Activated naive CD4-positive, alpha-beta T cell treated with anti-CD3 and anti-CD28 coated beads, Interleukin-2, amount 50 U/mL, for 16 hours (primary cell): ENCODE data around the gene APBA3.

Source experiments
- DNase-seq: peaks from one replicate; pipeline ENCODE4 v3.0.0-alpha.2; 2020

Gene APBA3

DNA sequence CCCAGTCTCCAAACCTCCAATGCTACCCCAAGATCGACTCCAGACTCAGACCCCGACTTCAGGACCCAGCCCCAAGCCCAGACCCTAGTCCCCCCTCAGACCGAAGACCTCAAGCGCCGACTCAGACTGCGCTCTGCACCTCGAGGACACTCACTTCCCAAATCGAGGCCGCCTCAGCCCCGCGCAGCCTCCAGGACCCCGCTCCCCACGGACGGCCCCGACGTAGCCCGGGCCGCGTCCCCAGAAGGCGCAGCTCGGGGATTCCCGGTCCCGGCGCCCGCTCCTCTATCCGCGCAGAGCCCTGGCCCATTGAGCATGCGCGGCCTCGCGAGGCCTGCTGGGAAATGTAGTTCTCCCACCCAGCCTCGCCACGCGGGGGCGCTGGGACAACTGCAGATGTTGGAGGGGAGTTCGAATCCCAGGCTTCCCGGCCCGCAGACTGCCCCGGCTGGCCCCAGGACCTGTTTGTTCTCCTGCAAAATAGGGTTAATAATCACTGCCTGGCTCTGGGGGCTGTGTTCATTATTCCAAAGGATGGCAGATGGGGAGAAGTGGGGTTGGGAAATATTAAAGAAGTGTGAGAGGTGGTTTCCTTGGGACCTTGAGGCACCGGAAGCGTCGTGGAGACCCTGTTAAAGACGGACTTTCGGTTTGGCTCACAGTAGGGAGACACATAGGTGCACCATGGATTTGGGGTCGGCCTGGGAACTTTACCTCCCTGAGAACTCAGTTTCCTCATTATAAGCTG, at the start of gene APBA3:
APBA3 (minus strand) TSS at position 311 of the 748 bp plus-strand sequence. CDS start 1,428 bp downstream, outside the sequence.
- DNase-seq = peak; percentile 95

DNA sequence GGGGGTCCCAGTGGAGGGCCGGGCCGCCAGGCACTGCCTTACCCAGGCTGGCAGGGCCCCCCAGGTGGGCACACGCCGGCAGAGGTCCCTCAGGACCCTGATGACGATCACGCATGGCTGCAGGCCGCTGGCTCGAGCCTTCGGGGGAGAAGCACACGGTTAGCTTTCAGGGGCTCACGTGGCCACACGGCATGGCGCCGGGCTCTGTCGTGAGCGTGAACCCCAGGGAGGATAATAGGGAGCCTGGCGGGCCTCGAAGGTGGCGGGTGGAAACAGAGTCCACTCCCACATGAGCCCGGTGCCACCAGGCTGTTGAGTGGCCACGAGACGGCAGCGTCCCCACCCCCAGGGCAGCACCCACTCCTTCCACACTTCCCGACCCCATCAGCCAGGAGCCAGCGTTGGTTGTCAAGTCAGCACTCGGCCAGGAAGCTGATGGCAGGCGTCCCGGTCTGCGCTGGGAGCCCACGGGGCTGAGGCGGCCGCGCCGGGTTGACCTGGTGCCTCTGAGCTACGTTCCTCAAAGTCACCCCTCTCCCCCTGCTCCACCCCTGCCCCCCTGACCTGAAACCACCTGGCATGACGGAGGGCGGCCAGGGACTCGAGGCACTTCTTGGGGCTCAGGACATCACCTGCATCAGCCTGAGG, 49.3 kb upstream of the APBA3 start:
- no peak for DNase-seq

DNA sequence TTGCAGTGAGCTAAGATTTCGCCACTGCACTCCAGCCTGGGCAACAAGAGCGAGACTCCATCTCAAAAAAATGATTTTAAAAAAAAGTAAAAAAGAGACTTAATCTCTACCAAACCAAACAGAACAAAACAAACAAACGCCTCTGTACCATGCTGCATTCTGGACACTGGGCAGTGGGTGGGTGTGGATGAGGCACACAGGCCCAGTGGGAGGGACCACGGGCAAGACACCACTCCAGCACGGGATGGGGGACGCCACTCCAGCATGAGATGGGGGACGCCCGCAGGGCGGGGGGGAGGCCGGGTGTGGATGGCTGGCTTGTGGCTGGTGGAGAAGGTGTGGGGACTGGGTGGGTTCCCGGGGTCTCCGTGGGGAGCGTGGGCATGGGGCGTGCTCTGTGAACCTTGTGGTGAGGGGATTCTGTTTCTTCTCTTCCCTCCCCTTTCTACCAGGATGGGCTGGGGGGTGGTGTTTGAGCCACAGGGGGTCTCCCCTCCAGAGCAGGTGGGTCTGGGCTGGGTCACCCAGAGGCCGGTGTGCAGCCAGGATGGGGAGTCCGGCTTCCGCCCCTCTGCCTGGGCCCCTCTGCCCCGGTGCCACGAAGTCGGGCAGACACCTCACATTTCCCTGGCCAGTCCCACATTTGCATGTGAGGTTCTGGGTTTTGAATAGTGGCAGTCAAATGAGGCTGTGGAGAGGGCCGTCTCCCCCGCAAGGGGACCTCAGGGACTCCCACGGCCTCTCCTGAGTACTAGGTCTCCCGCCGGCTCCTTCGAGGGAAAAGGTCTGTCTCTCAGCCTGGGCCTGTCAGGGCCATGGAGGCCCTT, 48.6 kb upstream of the APBA3 start:
- no peak for DNase-seq

GRCh38 chr19:3808420-3809143, 47.1 kb upstream of the APBA3 start:
- DNase-seq = no peak

DNA sequence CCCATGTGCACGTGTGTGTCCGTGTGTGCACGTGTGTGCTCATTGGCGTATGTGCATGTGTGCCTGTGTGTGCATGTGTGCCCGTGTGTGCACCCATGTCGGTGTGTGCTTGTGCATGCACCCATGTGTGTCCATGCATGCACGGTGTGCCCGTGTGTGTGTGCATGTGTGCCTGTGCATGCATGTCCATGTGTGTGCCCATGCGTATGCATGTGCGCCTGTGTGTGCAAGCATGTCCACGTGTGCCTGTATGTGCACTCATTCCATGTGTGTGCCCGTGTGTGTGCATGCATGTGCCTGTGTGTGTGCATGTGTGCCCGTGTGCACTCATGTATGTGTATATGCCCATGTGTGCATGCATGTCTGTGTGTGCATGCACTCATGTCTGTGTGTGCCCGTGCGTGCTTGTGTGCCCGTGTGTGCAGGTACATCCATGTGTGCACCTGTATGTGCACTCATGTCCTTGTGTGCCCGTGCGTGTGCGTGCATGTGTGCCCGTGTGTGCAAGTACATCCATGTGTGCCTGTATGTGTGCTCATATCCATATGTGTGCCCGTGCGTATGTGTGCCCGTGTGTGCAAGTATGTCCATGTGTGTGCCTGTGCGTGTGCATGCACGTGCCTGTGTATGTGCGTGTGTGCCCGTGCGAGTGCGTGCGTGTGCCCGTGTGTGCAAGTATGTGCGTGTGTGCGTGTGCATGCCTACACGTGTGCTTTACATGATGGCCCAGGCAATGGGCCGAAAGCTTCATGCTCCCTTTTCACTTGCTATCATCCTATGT, 46.3 kb upstream of the APBA3 start:
- DNase-seq = no peak

DNA sequence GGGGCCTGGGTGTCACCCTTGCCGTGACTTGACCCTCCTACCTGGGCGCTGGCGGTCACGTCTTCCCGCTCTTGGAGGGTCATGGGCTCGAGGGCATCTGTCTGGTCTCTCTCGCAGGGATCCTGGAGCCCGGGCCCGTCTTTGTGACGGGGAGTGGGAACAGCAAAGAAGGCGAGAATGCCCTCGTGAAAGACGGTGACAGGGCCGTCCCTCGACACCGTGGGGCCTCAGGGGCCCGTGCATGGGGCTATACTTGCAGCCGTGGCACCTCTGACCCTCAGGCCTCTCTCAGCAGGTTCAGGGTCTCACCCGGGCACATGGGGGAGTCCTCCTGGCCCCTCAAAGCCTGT, 45.6 kb upstream of the APBA3 start:
- DNase-seq = no peak

GRCh38 chr19:3805859-3806258, 44.4 kb upstream of the APBA3 start:
- DNase-seq = no peak

DNA sequence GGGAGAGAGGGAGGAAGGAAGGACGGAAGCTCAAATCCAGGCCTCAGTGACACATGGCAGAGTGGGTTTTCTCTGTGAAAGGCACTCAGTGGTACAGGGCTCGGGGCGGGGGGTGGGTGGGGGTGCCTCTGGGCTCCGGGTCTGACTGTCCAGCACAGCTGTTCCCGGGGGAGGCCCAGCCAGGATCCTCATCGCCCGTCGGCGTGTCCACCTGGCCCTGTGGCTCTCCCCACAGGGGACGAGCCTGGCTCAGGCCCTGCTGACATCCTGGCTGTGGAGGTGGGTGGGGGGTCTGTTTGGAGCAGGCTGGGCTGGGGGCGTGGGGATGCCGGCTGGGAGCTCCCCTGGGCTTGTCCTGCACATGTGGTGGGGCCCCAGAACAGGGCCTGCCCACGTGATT, 42.9 kb upstream of the APBA3 start:
- DNase-seq = no peak

DNA sequence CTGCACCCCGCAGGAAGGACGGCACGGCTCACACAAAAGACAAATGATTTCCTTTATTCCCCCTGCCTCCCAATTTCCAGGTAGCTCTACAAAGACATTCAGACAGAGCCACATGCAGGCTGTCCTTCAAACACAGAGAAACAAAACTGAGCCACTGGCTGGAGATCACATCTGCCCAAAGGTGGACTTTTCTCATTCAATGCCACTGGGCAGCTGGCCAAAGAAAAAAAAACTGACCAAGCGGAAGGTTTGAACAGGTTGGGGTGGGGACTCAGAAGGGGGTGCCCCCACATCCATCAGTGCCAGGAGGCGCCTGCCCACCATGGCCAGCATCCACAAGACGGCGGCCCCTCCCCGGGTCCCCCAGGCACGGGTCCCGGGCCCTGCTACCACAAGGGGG, 42.5 kb upstream of the APBA3 start:
- no peak for DNase-seq

- DNase-seq = no peak
These were observed 41.8 kb upstream of the APBA3 start for GRCh38 chr19:3803114-3803888.

DNA sequence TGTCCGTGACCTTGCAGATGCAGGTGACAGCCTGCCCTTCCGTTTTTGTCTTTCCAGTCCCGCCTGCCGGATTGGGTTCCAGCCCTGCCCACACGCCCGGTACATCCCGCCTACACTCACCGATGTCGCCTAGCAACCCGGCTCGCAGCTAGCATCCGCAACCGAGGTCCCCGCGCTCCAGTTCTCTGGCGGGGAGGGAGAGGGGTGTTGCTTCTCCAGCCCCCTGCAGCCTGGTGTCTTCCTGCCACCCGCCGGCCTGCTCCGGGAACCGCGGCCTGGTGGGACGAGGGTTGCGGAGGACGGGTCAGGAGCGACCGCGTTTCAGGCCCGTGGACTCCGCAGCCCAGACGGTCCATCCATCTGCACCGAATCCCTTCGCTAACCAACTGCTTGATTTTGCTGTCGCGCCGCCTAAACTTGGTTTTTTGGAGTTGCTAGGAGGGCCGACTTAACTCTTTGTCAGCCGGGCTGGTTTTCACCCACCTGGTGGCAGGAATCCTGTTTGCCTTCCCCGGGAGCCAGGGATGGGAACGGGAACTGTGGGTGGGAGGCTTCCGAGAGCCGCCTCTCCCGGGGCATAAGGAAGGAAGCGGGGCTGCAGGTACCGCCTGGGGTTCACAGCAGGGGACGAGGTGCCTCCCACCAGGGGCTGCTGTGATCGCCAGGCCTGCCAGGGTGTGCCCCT, 40.1 kb upstream of the APBA3 start:
- peak; percentile 55 for DNase-seq

DNA sequence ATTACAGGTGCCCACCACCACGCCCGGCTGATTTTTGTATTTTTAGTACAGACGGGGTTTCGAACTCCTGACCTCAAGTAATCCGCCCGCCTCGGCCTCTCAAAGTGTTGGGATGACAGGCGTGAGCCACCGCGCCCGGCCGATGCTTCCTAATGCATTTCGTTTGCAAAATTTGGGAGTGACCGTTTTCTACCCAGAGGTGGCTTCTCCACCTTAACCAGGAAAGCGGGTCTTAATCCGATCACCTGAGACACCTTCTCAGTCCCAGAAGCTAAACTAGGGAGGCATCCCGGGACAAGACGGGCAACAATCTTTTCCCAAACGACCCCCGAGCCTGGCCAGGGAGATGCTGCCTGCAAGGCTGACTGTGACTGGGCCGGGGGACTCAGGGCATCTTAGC, 39.5 kb upstream of the APBA3 start:
- DNase-seq = no peak

- DNase-seq = no peak
These were observed 36.6 kb upstream of the APBA3 start for GRCh38 chr19:3798137-3798536.

DNA sequence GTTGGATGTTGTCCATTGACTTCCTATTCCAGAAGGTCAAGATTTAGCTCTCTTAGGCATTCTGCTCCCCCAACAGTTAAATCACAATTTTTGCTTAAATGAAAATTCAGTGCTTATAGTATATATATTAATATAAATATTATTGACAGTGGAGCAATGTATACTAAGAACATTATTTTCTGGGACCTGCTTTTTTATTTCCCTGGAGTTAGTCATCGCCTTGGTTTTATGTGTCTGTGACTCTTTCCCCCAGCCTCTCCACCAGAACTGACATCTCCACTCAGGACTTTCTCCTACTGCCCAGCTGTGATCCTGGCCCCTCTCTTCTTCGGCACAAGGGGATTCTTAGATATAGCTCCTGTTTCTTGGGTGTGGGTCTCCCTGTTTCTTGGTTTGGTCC, 34.9 kb upstream of the APBA3 start:
- DNase-seq = no peak

DNA sequence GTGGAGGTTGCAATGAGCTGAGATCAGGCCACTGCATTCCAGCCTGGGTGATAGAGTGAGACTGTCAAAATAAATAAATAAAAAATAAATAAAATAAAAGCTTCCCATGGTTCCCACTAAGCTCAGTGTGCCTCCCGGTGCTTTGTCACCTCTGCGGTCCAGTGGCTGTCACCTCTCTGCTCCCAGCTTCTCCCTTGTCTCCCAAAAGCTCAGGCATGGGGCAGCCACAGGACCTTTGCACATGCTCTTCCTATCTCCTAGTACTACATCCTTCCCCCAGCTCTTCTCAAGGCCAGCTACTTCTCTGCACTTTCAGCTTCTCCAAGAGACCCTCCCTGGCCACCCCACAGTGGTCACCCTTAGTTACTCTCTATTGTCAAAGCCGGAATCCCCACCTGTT, 32.3 kb upstream of the APBA3 start:
- no peak for DNase-seq

GRCh38 chr19:3792114-3792513, 30.6 kb upstream of the APBA3 start:
- no peak for DNase-seq

GRCh38 chr19:3790941-3791340, 29.4 kb upstream of the APBA3 start:
- DNase-seq = no peak

- no peak for DNase-seq
These were observed 28.8 kb upstream of the APBA3 start for GRCh38 chr19:3790209-3790734.

DNA sequence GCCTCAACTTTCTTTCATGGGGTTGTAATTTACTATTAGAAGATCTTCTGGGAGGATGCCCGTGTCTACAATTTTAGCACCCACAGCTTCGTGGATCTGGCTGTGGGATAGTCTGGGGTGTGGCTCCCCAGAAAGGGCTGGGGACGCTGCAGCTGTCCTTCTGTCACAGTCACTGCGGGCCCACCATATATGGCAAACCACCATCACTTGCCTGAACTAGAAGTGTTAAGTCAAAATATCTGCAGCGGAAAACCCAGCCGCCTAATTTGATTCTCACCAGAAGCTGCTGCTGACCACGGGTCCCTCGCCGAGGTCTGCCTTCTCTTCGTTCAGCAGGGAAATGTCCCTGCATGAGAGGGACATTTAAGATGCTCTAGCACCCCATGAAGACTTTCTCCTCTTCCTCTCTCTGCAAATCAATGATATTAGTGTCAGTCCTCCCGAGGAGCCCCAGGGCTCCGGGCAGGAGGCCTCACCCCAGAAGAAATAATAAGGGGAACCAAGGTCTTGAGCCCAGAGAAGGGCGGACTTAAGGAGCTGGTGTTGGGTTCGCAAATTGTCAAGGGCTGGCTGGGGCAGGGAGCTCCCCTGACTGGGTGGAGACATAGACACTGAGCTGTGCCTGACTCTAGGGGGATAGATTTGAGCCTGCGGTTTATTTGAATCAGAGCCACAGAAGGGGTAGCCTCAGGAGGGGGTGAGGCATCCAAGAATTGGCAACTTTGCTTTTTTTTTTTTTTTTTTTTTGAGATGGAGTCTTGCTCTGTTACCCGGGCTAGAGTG, 27.7 kb upstream of the APBA3 start:
- DNase-seq = no peak
